Left ventricle myocardium inferior (tissue), 1 donor: ENCODE results near the gene HPCAL1. TPM values are rescaled to one million over a fixed set of nuclear protein-coding genes. Genes with fewer than 3 reads are reported as not detected.

Source experiments
- DNase-seq: peaks from one replicate; pipeline ENCODE4 v3.0.0-alpha.2; 2020
- H3K27ac ChIP-seq: fragments of 200-600 bp; replicated peaks from 2 replicates; pipeline ENCODE4 v1.8.0; 2021
- H3K27me3 ChIP-seq: fragments of 200-600 bp; 2 replicates; pipeline ENCODE4 v1.8.0; 2021; ENCODE audit warnings: low read depth
- H3K36me3 ChIP-seq: fragments of 200-600 bp; 2 replicates; pipeline ENCODE4 v1.8.0; 2021
- H3K4me1 ChIP-seq: fragments of 200-600 bp; 2 replicates; pipeline ENCODE4 v1.8.0; 2021
- H3K4me3 ChIP-seq: fragments of 200-600 bp; 2 replicates; pipeline ENCODE4 v1.8.0; 2021; ENCODE audit warnings: mild to moderate bottlenecking, moderate library complexity
- H3K9me3 ChIP-seq: fragments of 200-600 bp; replicated peaks from 2 replicates; pipeline ENCODE4 v1.8.0; 2021
- intact Hi-C: fragments of 100-400 bp; cut with micrococcal nuclease; formaldehyde crosslinking; loops from one replicate; pipeline ENCODE4 v1.11.0; 2022
- total RNA-seq: library from RNA; stranded (reverse); fragmentation: NEBNext Ultra II Directional; extraction: Animal tissue kit (Norgen Biotek cat#: 25700); gene quantifications from one replicate; pipeline ENCODE4 v1.2.1, GENCODE V29; 2021
- TF ChIP-seq, protein P1 (sequence below): fragments of 200-600 bp; IDR thresholded peaks from 2 replicates; pipeline ENCODE4 v1.8.0; 2021; ENCODE audit warnings: antibody characterized with exemption, mild to moderate bottlenecking, borderline replicate concordance
- donor health status: DM: no; HTN: yes; CAD: no; lungs with severe emphysema.

HPCAL1 gene
- total RNA-seq, 1 donor from 2014 or later = 29.4 TPM

DNA sequence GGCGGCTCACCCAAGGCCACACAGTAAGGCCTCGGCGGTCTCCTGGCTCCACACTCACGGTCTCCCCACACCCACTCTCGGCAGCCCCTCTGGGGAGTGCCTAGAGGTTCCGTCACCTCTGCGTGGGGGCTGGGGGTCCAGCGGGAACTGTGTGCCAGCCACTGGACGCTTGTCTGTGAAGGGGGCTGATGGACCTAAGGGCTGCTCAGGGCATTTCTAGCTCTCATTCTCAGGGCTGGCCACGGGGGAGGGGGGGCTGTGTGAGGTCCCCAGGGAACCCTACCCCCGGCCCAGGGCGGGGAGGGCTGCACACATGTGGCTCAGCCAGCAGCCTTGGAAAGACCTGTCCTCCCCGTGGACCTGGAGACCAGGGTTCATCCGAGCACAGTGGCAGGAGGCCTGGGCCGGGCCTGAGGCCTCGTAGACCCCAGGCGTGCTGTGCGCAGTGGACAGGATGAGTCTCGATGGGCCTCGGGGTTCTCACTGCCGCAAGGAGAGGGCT, 172.6 kb downstream of the HPCAL1 start:
- Histone ChIP-seq H3K36me3 (no peaks in the 10 kb centered on the region), H3K4me3 (no peak overlapping the region), H3K27ac (no peak overlapping the region), H3K4me1 (no peaks in the 10 kb centered on the region), H3K27me3 (no peaks in the 10 kb centered on the region), H3K9me3 (no peaks in the 10 kb centered on the region)
- intact Hi-C loops = no loop called here
- no peak for DNase-seq
- TF ChIP-seq, protein P1, sequence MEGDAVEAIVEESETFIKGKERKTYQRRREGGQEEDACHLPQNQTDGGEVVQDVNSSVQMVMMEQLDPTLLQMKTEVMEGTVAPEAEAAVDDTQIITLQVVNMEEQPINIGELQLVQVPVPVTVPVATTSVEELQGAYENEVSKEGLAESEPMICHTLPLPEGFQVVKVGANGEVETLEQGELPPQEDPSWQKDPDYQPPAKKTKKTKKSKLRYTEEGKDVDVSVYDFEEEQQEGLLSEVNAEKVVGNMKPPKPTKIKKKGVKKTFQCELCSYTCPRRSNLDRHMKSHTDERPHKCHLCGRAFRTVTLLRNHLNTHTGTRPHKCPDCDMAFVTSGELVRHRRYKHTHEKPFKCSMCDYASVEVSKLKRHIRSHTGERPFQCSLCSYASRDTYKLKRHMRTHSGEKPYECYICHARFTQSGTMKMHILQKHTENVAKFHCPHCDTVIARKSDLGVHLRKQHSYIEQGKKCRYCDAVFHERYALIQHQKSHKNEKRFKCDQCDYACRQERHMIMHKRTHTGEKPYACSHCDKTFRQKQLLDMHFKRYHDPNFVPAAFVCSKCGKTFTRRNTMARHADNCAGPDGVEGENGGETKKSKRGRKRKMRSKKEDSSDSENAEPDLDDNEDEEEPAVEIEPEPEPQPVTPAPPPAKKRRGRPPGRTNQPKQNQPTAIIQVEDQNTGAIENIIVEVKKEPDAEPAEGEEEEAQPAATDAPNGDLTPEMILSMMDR = no peak

DNA sequence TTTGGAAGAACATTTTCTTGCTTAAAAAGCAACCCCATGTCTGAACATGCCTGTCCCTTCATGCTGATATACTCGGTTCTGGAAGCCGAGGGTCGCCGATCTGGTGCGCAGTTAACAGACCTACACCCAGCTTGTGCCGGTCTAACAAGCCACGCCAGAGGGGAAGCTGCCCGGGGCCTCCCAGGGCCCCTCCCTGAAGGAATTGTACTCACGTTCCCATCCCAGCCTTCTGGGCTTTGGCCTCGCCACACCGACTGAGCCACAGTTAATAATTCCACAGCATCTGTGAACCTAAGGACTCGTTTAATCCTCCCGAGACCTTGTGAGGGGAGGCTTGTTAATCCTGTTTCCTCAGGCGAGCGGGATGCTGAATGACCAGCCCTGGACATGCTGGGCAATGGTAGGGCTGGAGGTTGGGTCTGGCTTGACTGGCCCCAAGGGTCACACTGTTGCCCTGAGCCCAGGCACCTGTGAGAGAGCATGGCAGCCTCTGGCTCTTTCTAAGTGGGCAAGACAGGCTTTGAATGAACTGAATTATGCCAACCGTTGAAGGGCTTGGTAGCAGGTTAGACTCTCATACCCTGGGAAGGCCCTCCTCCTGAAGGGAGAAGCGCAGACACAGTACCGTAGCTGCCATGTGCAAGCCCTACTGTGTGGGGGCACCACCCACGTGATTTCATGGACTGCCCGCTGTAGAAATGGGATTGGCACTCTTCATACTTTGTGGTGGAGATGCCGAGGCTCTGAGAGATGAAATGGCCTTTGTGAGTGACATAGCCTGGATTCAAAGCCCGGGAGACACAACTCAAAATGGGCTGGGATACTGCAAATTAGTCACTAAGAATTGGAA, 173.3 kb downstream of the HPCAL1 start:
- DNase-seq = no peak
- H3K4me3 ChIP-seq = no peak overlapping the region
- TF ChIP-seq, protein P1 = no peak
- H3K4me1 ChIP-seq = no peaks in the 10 kb centered on the region
- no peak overlapping the region for H3K27ac ChIP-seq
- no peaks in the 10 kb centered on the region for H3K27me3 ChIP-seq
- H3K36me3 ChIP-seq = no peaks in the 10 kb centered on the region
- intact Hi-C loops = no loop called here
- no peaks in the 10 kb centered on the region for H3K9me3 ChIP-seq

DNA sequence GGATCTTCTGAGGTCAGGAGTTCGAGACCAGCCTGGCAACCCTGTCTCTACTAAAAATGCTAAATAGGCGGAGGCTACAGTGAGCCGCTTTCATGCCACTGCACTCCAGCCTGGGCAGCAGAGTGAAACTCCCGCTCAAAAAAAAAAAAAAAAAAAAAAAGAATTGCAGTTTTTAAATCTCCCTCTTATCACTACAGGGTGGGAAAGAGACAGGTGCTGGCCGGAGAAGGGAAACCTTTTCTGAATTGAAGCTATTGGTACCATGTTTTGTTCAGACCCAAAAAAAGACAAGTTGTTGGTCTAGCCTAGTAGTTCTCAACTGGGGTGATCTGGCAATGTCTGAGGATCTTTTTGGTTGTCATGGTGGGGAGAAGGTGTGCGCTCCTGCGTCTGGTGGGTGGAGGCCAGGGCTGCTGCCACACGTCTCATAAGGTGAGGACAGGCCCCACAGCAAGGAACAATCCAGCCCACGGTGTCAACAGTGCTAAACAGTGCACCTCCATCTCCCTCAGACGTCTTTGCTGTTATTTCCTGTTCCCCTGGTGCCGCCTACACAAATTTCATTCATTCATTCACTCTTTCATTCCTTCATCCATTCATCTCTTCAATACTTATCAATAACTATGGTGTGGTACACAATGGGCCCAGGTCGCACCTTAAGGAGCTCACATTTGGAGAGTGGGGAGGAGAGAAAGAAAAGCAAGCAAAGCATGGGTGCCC, 174.2 kb downstream of the HPCAL1 start:
- TF ChIP-seq, protein P1 = no peak
- H3K4me3 ChIP-seq = no peak overlapping the region
- H3K36me3 ChIP-seq = no peaks in the 10 kb centered on the region
- intact Hi-C loops = no loop called here
- DNase-seq = no peak
- H3K27ac ChIP-seq = no peak overlapping the region
- H3K4me1 ChIP-seq = no peaks in the 10 kb centered on the region
- H3K9me3 ChIP-seq = no peaks in the 10 kb centered on the region
- H3K27me3 ChIP-seq = no peaks in the 10 kb centered on the region

Other genes with a start within 250 kb of the HPCAL1 start
- gene CYS1, start 222.5 kb upstream of the HPCAL1 start, total RNA-seq = 3.3 TPM
- 2.1 TPM for gene RRM2, start 180.2 kb upstream of the HPCAL1 start, total RNA-seq
- gene ODC1, start 145.4 kb downstream of the HPCAL1 start, total RNA-seq = 41.7 TPM